Bronchial epithelial cell (primary cell): ENCODE results near the gene LINGO4. TPM values are rescaled to one million over a fixed set of nuclear protein-coding genes. Genes with fewer than 3 reads are reported as not detected.

ENCODE experiments used
- DNase-seq: peaks from one replicate; pipeline ENCODE4 v3.0.0-alpha.2; 2010; ENCODE audit warnings: low read depth
- FAIRE-seq: peaks from 2 replicates; lab custom pipeline; 2011; peaks lifted over from hg19 to GRCh38; lab: Jason Lieb, UNC
- H3K27me3 ChIP-seq: 2 replicates; pipeline ENCODE4 v1.5.1; 2011; ENCODE audit warnings: low read length; ENCODE audit not compliant: control insufficient read depth, insufficient read depth
- H3K36me3 ChIP-seq: 2 replicates; pipeline ENCODE4 v1.5.1; 2011; ENCODE audit warnings: low read length; ENCODE audit not compliant: control insufficient read depth, insufficient read depth
- H3K4me3 ChIP-seq: 2 replicates; pipeline ENCODE4 v1.5.1; 2011; ENCODE audit warnings: mild to moderate bottlenecking, low read depth, low read length, control low read depth
- CTCF ChIP-seq: IDR thresholded peaks from 2 replicates; pipeline ENCODE4 v1.5.1; 2011; ENCODE audit warnings: mild to moderate bottlenecking, moderate library complexity, low read length, control low read depth, inconsistent platforms; ENCODE audit not compliant: insufficient read depth, severe bottlenecking
- total RNA-seq: library from RNA; depleted of rRNA; stranded (reverse); fragments of >200 nt; gene quantifications from 2 replicates; pipeline ENCODE4 v1.2.1, GENCODE V29; 2014

LINGO4 gene
- total RNA-seq, 1 donor from 2014 or later: not detected

GRCh38 chr1:151800830-151801229, 4.4 kb downstream of the LINGO4 start:
- Histone ChIP-seq H3K27me3 (peaks cover 8% of the 10 kb centered on the region), H3K36me3 (no peaks in the 10 kb centered on the region), H3K4me3 (no peak overlapping the region)
- no peak for FAIRE-seq
- TF ChIP-seq CTCF: no peak
- DNase-seq: no peak

- no peak for TF ChIP-seq CTCF
- peaks cover 4% of the 10 kb centered on the region for H3K27me3 ChIP-seq
- H3K4me3 ChIP-seq: no peak overlapping the region
- FAIRE-seq: no peak
- no peak for DNase-seq
- H3K36me3 ChIP-seq: no peaks in the 10 kb centered on the region
These were observed 5.8 kb downstream of the LINGO4 start for GRCh38 chr1:151799179-151800022.

GRCh38 chr1:151798571-151798970, 6.6 kb downstream of the LINGO4 start:
- Histone ChIP-seq H3K27me3 (peaks cover 4% of the 10 kb centered on the region), H3K4me3 (no peak overlapping the region), H3K36me3 (no peaks in the 10 kb centered on the region)
- no peak for TF ChIP-seq CTCF
- FAIRE-seq (no peak), DNase-seq (no peak)

- FAIRE-seq (no peak), DNase-seq (no peak)
- H3K36me3 ChIP-seq: no peaks in the 10 kb centered on the region
- H3K27me3 ChIP-seq: no peaks in the 10 kb centered on the region
- no peak for TF ChIP-seq CTCF
- H3K4me3 ChIP-seq: peak overlapping the region; percentile 91
These were observed 14.1 kb downstream of the LINGO4 start for GRCh38 chr1:151790940-151791651.

- DNase-seq: peak; percentile 99
- no peak for FAIRE-seq
- H3K36me3 ChIP-seq: no peaks in the 10 kb centered on the region
- H3K27me3 ChIP-seq: no peaks in the 10 kb centered on the region
- TF ChIP-seq CTCF: peak; percentile 22
- peak within 1 kb of the TSS; percentile 91 for H3K4me3 ChIP-seq
These were observed 14.9 kb downstream of the LINGO4 start, which contains the start of gene TDRKH for GRCh38 chr1:151790071-151790939. TDRKH (minus strand) TSS chr1:151790500; CDS start chr1:151783022, 7,478 bp downstream.
